HG03108 (cell line): Measurements from ENCODE around the gene ABCC3.
"Not testable (repeated sequence)": the region's sequence is repeated elsewhere in the genome, so short reads cannot be mapped to it uniquely, and the experiment has no call there.

Source experiments
- ATAC-seq: cut with Tn5 transposase; IDR thresholded peaks from one replicate; pipeline ENCODE4 v1.9.1; 2021; ENCODE audit warnings: moderate library complexity; ENCODE audit not compliant: unreplicated experiment

Gene ABCC3

DNA sequence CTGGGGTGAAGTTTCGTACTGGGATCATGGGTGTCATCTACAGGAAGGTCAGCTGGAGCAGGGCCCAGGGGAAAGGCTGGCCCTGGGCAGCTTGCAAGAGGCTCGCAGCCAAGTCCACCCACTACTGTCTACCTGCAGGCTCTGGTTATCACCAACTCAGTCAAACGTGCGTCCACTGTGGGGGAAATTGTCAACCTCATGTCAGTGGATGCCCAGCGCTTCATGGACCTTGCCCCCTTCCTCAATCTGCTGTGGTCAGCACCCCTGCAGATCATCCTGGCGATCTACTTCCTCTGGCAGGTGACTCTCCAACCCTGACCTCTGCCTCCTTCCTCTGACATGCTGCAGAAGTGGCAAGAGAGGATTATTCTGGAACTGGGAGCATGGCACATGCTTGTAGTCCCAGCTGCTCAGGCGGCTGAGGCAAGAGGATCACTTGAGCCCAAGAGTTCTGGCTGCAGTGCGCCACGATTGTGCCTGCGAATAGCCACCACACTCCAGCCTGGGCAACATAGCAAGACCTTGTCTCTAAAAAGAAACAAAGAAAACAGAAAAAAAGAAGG, 29.2 kb downstream of the ABCC3 start:
- no peak for ATAC-seq

DNA sequence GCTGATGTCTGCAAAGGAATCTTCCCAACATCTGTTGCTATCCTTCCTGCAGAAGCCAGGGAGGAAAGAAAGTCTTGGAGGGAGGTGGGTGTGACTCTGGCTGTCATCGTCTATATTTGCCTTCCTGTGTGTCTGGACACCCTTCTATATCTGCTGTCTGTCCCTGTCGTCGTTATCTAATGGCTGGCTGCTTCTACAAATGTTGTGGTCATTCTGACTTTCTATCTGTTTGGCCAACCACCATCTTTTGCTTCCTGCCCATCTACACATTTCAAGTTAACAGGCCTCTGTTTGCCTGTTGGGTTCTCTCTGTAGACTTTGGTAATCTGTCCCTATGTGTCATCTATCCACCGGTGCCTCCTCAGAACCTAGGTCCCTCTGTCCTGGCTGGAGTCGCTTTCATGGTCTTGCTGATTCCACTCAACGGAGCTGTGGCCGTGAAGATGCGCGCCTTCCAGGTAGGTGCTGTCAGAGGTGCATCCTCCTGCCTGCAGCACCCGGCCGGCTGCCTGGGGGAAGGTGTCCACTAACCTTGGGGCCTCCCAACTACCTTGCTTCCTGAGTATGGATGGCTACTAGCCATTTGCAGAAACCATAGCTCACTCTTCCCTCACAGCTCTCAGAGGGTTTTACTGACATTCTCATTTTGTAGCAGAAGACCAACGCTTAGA, 30.2 kb downstream of the ABCC3 start:
- ATAC-seq, result no peak

DNA sequence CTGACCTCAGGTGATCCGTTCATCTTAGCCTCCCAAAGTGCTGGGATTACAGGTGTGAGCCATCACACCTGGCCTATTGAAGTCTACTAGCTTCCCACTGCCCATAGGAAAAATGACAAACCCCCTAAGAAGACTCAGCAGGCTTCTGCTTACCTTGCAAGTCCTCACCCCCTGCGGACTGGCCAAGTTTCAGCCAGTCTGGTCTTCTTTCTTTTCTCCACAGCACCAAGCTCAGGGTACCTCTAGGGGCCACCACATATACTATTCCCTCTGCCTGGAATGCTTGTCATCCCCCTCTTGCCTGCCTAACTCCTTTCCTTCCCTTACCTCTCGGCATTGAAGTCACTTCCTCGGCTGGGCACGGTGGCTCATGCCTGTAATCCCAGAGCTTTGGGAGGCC, 31.2 kb downstream of the ABCC3 start:
- no peak for ATAC-seq

DNA sequence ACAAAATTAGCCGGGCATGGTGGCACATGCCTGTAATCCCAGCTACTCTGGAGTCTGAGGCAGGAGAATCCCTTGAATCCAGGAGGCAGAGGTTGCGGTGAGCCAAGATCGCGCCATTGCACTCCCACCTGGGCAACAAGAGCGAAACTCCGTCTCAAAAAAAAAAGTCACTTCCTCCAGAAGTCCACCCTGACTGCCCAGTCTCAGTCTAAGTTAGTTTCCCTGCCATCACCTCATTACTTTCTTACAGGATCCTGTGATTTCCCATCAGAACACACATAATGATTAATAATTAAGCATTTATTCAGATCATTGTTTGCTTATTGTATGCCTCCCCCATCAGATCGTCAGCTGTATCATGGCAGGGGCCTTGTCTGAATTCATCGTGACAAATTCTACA, 31.6 kb downstream of the ABCC3 start:
- no peak for ATAC-seq

DNA sequence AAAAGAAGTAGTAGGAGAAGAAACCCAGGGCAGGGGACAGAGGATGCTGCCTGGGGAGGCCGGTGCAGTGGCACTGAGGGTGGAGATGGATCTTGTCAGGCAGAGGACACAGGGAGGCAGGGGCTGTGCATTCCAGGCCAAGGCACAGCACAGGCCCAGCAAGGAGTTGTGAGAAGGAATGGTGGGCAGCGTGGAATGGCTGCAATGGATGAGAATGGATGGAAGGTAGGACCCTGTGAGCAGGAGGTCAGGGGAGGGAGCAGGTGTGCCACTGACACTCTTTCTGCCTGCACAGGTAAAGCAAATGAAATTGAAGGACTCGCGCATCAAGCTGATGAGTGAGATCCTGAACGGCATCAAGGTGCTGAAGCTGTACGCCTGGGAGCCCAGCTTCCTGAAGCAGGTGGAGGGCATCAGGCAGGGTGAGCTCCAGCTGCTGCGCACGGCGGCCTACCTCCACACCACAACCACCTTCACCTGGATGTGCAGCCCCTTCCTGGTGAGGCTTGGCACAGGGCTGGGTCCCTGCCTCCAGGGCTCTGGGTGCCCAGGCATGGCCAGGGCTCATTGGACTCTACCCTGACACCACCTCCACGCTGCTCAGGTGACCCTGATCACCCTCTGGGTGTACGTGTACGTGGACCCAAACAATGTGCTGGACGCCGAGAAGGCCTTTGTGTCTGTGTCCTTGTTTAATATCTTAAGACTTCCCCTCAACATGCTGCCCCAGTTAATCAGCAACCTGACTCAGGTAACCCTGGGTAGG, 32.8 kb downstream of the ABCC3 start:
- no peak for ATAC-seq

DNA sequence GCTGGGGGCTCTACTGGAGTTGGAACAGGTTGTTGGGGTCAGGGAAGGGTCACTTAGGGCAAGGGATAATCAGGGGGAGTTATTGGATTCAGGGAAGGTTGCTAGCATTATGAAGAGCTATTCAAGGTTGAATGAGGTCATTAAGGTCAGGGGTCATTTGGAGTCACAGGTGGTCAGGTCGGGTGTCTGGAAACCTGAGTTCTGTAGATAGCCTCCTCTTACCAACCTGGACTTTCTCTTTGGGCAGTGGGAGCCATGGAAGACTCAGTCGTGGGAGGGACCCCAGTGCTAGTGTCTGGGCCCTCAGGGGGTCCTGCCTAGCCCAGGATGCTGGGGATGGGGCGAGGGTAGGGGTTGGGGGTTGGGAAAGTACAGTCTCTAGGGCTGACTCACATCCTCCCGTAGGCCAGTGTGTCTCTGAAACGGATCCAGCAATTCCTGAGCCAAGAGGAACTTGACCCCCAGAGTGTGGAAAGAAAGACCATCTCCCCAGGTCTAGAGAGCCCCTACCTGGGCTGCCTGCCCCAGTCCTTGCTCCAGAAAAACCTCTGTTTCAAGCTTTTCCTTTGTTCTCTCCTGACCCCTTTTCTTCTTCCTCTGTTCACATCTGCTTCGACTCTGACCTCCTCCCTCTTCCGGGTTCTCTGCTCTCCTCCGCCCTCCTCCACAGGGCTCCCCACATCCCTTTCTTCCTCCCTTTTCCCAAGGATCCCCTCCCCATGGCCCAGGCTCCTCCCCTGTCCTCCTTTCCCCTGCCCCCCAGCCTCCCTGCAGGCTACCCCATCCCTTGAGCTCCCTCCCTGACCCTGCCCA, 33.5 kb downstream of the ABCC3 start:
- no peak for ATAC-seq

DNA sequence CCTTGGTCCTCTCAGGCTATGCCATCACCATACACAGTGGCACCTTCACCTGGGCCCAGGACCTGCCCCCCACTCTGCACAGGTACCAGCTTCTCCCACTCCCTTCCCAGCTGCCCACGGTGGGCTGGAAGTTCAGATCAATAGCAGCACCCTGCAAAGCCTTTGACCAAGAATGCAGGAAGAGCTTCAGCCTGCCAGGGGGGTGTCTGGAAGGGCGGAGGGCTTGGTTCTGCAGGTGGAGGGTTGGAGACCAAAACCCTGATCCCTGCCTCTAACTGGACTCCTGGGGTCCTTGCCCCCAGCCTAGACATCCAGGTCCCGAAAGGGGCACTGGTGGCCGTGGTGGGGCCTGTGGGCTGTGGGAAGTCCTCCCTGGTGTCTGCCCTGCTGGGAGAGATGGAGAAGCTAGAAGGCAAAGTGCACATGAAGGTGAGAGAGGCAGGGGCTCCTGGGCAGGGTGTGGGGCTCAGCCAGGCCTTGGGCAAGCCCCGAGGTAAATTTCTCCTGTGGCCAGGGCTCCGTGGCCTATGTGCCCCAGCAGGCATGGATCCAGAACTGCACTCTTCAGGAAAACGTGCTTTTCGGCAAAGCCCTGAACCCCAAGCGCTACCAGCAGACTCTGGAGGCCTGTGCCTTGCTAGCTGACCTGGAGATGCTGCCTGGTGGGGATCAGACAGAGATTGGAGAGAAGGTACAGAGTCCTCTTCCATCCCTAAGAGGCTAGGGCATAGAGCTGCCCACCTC, 34.3 kb downstream of the ABCC3 start:
- no peak for ATAC-seq

DNA sequence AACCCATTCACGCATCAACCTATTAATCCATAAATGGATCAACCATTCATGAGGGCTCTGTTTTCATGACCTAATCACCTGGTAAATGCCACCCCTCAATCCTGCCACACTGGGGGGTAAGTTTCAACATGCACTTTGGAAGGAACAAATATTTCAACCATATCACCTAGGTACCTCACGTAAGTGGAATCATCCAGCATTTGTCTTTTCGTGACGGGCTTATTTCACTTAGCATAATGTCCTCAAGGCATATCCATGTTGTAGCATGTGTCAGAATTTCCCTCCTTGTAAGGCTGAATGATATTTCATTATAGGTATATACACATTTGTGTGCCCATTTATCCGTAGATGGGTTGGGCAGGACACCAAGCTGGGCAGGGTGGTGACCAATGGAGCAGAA, 37.4 kb downstream of the ABCC3 start:
- no peak for ATAC-seq

DNA sequence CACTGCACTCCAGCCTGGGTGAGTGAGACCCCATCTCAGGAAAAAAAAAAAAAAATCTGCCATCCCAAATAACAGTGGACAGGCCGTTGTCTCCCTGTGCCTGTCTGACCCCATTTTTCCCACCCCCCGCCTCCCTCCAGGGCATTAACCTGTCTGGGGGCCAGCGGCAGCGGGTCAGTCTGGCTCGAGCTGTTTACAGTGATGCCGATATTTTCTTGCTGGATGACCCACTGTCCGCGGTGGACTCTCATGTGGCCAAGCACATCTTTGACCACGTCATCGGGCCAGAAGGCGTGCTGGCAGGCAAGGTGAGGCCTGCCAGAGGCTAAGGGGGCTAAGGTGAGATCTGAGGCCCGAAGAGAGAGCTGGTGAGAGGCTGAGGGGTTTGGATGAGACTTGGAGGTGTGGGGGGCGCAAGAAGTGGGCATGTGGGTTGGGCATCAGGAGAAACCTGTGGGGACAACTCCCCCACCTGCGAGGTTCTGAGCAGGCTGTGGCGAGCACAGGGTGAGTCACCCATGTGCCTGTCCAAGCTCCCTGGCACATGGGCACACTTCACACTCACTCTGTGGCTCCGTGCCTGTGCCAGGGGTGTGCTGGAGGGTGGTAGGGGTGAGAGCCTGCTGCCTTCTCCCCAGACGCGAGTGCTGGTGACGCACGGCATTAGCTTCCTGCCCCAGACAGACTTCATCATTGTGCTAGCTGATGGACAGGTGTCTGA, 38.3 kb downstream of the ABCC3 start:
- no peak for ATAC-seq

DNA sequence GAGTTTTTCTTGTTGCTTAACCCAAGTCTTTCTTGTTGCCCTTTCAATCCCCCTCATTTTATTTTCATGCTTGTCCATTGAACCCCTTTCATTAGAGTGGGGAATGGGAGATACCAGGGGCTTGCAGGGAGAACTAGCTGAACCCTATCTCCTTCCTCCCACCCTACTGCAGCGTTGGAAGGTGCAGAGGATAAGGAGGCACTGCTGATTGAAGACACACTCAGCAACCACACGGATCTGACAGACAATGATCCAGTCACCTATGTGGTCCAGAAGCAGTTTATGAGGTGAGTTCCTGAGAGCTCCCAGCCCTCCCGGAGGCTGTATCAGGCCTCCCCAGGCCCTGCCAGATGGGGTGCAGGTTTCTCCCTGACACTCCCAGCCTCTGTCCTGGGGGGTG, 40.5 kb downstream of the ABCC3 start:
- ATAC-seq, result no peak

DNA sequence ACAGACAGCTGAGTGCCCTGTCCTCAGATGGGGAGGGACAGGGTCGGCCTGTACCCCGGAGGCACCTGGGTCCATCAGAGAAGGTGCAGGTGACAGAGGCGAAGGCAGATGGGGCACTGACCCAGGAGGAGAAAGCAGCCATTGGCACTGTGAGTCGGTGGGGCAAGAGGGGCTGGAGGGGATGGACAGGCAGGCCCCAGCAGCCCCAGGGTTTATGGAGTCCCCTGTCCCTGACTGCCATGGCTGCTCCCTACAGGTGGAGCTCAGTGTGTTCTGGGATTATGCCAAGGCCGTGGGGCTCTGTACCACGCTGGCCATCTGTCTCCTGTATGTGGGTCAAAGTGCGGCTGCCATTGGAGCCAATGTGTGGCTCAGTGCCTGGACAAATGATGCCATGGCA, 40.9 kb downstream of the ABCC3 start:
- ATAC-seq, result no peak

DNA sequence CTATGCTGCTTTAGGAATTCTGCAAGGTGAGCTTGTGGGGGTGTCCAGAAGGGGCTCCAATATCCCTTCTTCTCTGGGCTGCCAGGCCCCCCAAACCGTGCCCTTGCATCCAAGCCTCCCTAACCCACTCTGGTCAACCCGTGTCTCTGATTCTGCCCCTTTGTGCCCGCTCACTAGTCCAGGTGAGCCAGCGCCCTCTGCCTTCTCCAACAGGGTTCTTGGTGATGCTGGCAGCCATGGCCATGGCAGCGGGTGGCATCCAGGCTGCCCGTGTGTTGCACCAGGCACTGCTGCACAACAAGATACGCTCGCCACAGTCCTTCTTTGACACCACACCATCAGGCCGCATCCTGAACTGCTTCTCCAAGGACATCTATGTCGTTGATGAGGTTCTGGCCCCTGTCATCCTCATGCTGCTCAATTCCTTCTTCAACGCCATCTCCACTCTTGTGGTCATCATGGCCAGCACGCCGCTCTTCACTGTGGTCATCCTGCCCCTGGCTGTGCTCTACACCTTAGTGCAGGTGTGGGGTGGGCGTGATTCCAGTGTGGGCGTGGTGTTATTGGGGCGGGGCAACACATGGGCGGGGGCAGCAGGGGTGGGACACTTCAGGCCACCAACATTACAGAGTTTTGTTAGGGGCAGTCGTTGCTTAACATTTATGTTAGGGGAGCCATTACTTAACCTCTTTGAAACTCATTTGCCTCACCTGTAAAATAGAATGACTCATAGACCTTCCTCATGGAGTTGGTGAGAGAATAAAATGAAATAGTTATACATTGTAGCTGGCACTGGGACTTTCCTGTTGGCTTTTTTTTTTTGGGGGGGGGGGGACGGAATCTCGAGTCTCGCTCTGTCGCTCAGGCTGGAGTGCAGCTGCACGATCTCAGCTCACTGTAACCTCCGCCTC, 41.6 kb downstream of the ABCC3 start:
- ATAC-seq, result no peak

DNA sequence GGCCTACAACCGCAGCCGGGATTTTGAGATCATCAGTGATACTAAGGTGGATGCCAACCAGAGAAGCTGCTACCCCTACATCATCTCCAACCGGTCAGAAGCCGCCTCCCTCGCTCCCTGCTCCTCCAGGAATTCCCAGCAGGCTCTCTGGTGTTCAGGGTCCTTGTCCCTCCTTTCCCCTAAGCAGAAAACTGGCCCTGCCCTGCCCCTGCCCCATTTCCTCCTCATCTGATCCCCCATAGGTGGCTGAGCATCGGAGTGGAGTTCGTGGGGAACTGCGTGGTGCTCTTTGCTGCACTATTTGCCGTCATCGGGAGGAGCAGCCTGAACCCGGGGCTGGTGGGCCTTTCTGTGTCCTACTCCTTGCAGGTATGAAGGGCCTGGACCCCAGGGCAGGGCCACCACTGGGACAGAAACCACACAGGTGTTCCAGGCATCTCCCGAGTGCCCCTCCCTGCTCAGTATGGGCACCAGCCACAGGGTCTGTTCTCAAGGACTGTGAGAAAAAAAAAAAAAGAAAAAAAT, 43.2 kb downstream of the ABCC3 start:
- ATAC-seq, result no peak

DNA sequence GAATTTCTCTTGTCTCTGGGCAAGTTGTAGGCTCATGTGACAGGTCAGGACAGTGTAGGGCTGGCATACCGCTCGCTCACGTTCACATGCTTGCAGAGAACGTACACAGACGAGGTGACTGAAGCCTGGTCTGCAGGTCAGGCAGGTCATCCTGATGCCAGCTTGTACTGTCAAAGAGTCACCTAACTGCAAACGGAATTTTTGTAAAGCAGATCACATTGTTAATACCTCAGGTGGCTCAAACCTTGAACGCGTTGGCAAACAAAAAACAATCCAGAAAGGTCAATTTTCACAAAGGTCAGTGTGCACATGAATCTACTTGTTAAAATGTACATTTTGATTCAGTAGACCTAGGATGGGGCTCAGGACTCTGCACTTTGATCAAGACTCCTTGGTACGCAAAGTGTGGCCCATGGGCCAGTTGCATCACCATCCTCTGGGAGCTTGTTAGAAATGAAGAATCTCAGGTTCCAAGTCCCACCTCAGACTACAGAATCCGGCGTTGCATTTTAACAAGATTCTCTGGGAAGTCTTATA, 44.4 kb downstream of the ABCC3 start:
- ATAC-seq, result no peak

DNA sequence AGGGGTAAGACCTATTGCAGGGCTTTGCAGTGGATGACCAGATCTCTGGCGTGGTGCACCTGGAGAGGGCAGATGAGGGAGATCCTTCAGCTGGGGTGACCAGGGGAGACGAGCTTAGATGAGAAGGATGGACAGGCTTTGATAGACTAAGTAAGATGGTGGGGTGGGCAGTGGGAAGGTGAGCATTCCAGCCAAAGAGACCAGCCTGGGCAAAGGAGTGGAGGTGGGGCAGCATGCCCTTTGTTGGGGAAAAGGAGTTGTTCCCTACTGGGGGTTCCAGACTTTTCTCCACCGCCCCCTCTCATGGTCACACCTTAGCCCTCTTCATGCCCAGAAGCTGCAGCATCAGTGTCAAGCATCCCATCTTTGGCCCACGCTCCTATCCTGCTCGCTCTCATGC, 45.4 kb downstream of the ABCC3 start:
- no peak for ATAC-seq

DNA sequence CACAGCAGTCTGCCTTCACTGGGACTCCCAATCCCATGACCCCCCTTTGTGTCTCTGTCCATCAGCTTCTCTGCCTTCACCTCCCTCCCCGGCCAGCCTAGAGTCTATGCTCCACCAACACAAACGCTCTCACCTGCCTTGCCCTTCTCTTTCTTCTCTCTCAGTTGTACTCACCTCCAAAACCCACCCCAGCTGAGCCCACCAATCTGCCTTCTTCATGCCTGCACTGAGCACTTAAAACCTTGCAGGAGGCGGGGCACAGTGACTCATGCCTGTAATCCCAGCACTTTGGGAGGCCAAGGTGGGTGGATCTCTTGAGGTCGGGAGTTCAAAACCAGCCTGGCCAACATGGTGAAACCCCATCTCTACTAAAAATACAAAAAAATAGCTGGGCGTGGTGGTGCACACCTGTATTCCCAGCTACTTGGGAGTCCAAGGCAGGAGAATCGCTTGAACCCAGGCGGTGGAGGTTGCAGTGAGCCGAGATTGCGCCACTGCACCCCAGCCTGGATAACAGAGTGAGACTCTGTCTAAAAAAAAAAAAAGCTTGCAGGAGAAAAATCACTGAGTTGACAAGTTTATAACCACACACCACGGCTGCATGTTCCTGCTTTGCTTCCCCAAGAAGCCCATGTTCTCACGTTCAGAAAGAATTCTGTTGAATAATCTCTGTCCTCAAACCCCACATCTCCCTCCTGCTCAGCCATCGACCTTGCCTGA, 46.0 kb downstream of the ABCC3 start:
- ATAC-seq, result not testable (repeated sequence)

DNA sequence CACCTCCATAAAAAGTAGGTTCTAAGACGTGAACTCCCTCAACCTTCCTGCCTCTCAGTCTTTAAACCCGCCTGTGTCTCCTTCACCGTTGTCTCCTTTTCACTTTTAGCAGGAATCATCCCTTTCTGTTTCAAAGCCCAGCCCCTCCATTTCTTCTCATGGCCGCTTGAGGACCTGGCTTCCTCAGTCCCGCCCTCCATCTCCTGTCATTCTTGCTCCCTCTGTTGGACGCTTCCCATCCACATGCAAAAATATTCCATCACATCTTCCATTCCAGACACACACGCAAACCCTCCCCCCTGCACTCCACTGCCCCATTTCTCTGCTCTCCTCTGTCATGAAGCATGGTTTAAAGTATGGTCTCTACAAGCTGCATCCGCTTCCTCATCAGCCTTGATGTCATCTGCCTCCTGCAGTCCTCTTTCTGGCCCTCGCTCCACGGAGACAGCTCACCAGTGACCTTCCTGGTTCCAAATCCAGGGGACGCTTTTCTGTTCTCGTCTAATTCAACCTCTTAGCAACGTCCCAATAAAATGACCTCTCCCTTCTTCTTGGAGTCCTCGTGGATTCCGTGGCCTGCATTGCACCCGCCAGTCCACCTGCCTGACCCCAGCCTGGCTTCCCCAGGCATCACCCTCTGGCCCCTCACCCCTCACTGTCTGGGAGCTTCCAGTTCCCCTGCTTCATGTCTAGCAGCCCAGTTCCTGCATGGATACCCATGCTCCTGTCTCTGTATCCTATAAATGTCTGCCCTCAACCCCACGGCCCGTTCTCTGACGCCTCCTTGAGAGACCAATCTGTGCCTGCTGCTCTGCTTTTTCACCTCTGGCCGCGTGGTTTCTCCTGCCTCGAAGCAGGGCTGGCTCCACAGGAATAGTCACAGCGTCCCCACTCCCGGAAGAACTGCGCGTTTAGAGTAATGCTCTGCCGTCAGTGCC, 46.9 kb downstream of the ABCC3 start:
- no peak for ATAC-seq
